ENCODE data around the gene RAB7A.
"Not testable (repeated sequence)": the region's sequence is repeated elsewhere in the genome, so short reads cannot be mapped to it uniquely, and the experiment has no call there.

RAB7A gene

GRCh38 chr3:128824132-128824850 lies 98.3 kb downstream of the RAB7A start:
- DNase-seq = no peak

- no peak for DNase-seq
Measured at GRCh38 chr3:128825117-128825725, 99.2 kb downstream of the RAB7A start.

- not testable (repeated sequence) for DNase-seq
Measured at GRCh38 chr3:128829087-128829486, 103.1 kb downstream of the RAB7A start.

- not testable (repeated sequence) for DNase-seq
Measured at GRCh38 chr3:128829925-128830625, 104.1 kb downstream of the RAB7A start.

- not testable (repeated sequence) for DNase-seq
Measured at GRCh38 chr3:128830762-128831161, 104.8 kb downstream of the RAB7A start.

GRCh38 chr3:128832979-128833378 lies 107.0 kb downstream of the RAB7A start:
- not testable (repeated sequence) for DNase-seq

GRCh38 chr3:128835096-128835495 lies 109.1 kb downstream of the RAB7A start:
- DNase-seq = no peak

- DNase-seq = no peak
Measured at GRCh38 chr3:128841926-128842920, 116.2 kb downstream of the RAB7A start.

- no peak for DNase-seq
Measured at GRCh38 chr3:128844502-128844901, 118.5 kb downstream of the RAB7A start.

- DNase-seq = no peak
Measured at GRCh38 chr3:128845119-128845777, 119.3 kb downstream of the RAB7A start.

- DNase-seq = peak; percentile 78
Measured at GRCh38 chr3:128845778-128846485, 119.9 kb downstream of the RAB7A start.

GRCh38 chr3:128846486-128846891 lies 120.5 kb downstream of the RAB7A start:
- peak; percentile 21 for DNase-seq

GRCh38 chr3:128847666-128848370 lies 121.8 kb downstream of the RAB7A start:
- DNase-seq = no peak

GRCh38 chr3:128848936-128849335 lies 123.0 kb downstream of the RAB7A start:
- no peak for DNase-seq

- no peak for DNase-seq
Measured at GRCh38 chr3:128849911-128850455, 124.0 kb downstream of the RAB7A start.

- no peak for DNase-seq
Measured at GRCh38 chr3:128850544-128850943, 124.6 kb downstream of the RAB7A start.

- DNase-seq = no peak
Measured at GRCh38 chr3:128851601-128852000, 125.6 kb downstream of the RAB7A start.

GRCh38 chr3:128853826-128854225 lies 127.8 kb downstream of the RAB7A start:
- DNase-seq = no peak

- DNase-seq = no peak
Measured at GRCh38 chr3:128854475-128854874, 128.5 kb downstream of the RAB7A start.

- no peak for DNase-seq
Measured at GRCh38 chr3:128855569-128855968, 129.6 kb downstream of the RAB7A start.

Measured in activated CD8-positive, alpha-beta memory T cell treated with anti-CD3 and anti-CD28 coated beads, Interleukin-2, amount 50 U/mL, for 4 hours (primary cell).